ENCODE data around the gene TMEM26.

Gene TMEM26

GRCh38 chr10:61423178-61423577 lies 30.0 kb downstream of the TMEM26 start:
- POLR2A ChIA-PET = no interaction called here
- no peak for TF ChIP-seq CTCF (IDR thresholded peaks at IDR 0.05; ENCODE audit: control extremely low read depth, extremely low read depth, low read depth, missing control alignments)
- no peak for DNase-seq (ENCODE audit: extremely low spot score)
- CTCF ChIA-PET = no interaction called here

DNA sequence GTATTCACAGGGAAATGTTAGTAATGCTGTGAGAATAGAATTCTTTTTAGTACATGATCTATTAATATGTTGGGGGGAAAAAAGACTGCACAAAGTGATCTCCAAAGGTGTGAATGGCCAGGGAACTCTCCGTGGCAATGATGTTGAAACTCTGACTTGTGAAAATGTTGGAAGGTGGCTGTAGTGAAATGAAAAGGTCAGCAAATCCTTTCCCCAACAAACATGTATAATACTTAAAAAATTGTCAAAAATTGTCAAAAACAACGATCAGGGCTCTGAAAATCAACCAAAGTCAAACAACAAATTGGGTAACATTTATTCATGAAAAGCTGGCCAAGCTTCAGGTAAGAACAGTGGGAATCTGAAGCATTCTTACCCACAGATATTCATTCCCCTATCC lies 35.5 kb downstream of the TMEM26 start:
- no peak for DNase-seq (ENCODE audit: extremely low spot score)
- TF ChIP-seq CTCF (IDR thresholded peaks at IDR 0.05; ENCODE audit: control extremely low read depth, extremely low read depth, low read depth, missing control alignments) = no peak
- POLR2A ChIA-PET = no interaction called here
- CTCF ChIA-PET = interaction anchor here (1.0 kb wide), 1 partner anchor 14 kb away, joined by 4 read pairs; no protein-coding TSS in a partner anchor

- ChIA-PET POLR2A (no interaction called here), CTCF (no interaction called here)
- no peak for DNase-seq (ENCODE audit: extremely low spot score)
- TF ChIP-seq CTCF (IDR thresholded peaks at IDR 0.05; ENCODE audit: control extremely low read depth, extremely low read depth, low read depth, missing control alignments) = no peak
Observed at GRCh38 chr10:61415824-61416223, 37.4 kb downstream of the TMEM26 start.

DNA sequence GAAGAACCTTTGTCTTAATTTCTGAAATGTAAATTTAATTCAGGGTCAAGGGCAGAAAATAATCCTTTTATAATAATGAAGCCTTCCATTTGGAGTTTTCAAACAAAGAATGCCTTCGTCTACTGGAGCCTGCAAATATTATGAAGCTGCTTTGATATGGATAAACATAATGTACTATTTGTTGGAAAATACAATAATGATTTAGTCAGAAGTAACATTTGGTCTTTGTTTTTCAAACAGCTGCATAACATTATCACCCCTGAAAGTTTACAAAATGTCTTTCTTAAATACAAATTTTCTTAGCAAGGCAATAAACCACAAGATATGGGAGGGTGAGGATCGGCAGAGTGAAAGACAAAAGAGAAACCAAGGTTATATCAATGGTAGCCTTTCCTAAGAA lies 41.5 kb downstream of the TMEM26 start:
- no peak for TF ChIP-seq CTCF (IDR thresholded peaks at IDR 0.05; ENCODE audit: control extremely low read depth, extremely low read depth, low read depth, missing control alignments)
- DNase-seq (ENCODE audit: extremely low spot score) = no peak
- ChIA-PET POLR2A (no interaction called here), CTCF (no interaction called here)

DNA sequence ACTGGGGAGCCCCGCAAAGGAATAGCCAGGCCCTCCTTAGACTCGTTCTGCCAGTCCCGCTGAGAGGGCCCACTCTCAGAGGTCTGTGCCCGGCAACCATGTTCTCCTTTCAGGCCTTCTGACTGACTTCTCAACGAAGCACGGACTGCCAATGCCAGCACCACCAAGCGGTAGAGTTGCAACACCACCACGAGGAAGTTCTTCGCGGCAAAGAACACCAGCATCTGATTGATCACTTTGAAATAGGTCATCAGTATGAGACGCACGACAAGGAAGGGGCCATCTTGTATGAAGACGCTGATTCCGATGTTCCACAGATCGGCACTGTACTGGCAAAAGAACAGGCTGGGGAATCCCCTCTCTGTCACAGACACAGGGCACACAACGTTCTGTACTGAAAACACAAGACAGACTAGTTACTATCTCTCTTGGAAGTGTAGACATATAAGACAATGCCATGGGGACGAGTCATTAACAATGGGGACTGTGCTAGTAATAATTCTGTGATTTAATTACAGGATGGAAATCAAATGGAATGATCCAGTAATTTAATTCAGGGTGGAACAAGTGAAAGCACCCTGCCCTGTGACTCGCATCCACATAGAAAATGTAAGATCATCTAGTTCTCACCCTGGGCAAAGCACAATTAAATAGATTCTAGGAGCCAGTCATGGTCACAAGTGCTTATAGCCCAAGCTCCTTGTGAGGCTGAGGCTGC lies 42.7 kb downstream of the TMEM26 start:
- TF ChIP-seq CTCF (IDR thresholded peaks at IDR 0.05; ENCODE audit: control extremely low read depth, extremely low read depth, low read depth, missing control alignments) = no peak
- ChIA-PET CTCF (no interaction called here), POLR2A (no interaction called here)
- DNase-seq (ENCODE audit: extremely low spot score) = no peak

- no peak for TF ChIP-seq CTCF (IDR thresholded peaks at IDR 0.05; ENCODE audit: control extremely low read depth, extremely low read depth, low read depth, missing control alignments)
- ChIA-PET CTCF (no interaction called here), POLR2A (no interaction called here)
- no peak for DNase-seq (ENCODE audit: extremely low spot score)
Observed at GRCh38 chr10:61409157-61409556, 44.0 kb downstream of the TMEM26 start.
